ENCODE data around the gene CH25H. TPM values are rescaled to one million over a fixed set of nuclear protein-coding genes. Genes with fewer than 3 reads are reported as not detected.

The CH25H gene
- total and polyA plus RNA-seq, 10 of the 15 experiments (the other 5 are each of a cell fraction or from before 2014, with no cell fraction given): not detected

GRCh38 chr10:89164920-89165319 lies 42.2 kb downstream of the CH25H start (continued):
- no peak for TF ChIP-seq CBFB (IDR thresholded peaks at IDR 0.05; ENCODE audit: low read depth)
- no peak for TF ChIP-seq PAX8 (IDR thresholded peaks at IDR 0.05)

- no TSS peak for BruUV-seq (replicated peaks)
- H2AFZ ChIP-seq (ENCODE audit: control insufficient read depth, low read depth, low read length): peak overlapping the region; percentile 41
- FAIRE-seq (no peak), ATAC-seq (peak; percentile 24), DNase-seq (ENCODE audit: low read depth, low spot score) (no peak)
- no peak for TF ChIP-seq ZBTB40 (IDR thresholded peaks at IDR 0.05; ENCODE audit: borderline replicate concordance)
- no peak for TF ChIP-seq ATF3 (IDR thresholded peaks at IDR 0.05; ENCODE audit: borderline replicate concordance, extremely low read depth, low read depth, low read length)
- TF ChIP-seq, protein P1, sequence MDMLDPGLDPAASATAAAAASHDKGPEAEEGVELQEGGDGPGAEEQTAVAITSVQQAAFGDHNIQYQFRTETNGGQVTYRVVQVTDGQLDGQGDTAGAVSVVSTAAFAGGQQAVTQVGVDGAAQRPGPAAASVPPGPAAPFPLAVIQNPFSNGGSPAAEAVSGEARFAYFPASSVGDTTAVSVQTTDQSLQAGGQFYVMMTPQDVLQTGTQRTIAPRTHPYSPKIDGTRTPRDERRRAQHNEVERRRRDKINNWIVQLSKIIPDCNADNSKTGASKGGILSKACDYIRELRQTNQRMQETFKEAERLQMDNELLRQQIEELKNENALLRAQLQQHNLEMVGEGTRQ (IDR thresholded peaks at IDR 0.05; ENCODE audit: borderline replicate concordance, low read depth, low read length): no peak
- TF ChIP-seq ETV6 (conservative IDR thresholded peaks at IDR 0.05 in 1 of 2, IDR thresholded peaks at IDR 0.05 in 1 of 2; ENCODE audit: borderline replicate concordance in 1 of 2, low read depth in 1 of 2): no peak
- TF ChIP-seq FOXM1 (IDR thresholded peaks at IDR 0.05; ENCODE audit: low read depth, low read length): no peak
- no peak for TF ChIP-seq CBFB (IDR thresholded peaks at IDR 0.05; ENCODE audit: low read depth)
- no peak for TF ChIP-seq POLR2AphosphoS2 (IDR thresholded peaks at IDR 0.05; ENCODE audit: low read depth, low read length)
- TF ChIP-seq, protein P2, sequence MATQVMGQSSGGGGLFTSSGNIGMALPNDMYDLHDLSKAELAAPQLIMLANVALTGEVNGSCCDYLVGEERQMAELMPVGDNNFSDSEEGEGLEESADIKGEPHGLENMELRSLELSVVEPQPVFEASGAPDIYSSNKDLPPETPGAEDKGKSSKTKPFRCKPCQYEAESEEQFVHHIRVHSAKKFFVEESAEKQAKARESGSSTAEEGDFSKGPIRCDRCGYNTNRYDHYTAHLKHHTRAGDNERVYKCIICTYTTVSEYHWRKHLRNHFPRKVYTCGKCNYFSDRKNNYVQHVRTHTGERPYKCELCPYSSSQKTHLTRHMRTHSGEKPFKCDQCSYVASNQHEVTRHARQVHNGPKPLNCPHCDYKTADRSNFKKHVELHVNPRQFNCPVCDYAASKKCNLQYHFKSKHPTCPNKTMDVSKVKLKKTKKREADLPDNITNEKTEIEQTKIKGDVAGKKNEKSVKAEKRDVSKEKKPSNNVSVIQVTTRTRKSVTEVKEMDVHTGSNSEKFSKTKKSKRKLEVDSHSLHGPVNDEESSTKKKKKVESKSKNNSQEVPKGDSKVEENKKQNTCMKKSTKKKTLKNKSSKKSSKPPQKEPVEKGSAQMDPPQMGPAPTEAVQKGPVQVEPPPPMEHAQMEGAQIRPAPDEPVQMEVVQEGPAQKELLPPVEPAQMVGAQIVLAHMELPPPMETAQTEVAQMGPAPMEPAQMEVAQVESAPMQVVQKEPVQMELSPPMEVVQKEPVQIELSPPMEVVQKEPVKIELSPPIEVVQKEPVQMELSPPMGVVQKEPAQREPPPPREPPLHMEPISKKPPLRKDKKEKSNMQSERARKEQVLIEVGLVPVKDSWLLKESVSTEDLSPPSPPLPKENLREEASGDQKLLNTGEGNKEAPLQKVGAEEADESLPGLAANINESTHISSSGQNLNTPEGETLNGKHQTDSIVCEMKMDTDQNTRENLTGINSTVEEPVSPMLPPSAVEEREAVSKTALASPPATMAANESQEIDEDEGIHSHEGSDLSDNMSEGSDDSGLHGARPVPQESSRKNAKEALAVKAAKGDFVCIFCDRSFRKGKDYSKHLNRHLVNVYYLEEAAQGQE (IDR thresholded peaks at IDR 0.05; ENCODE audit: low read depth, low read length): no peak
- H4K20me1 ChIP-seq (ENCODE audit: control insufficient read depth, insufficient read depth): no peaks in the 10 kb centered on the region
- ChIA-PET SMC1A (ENCODE audit: uncharacterized antibody, unreplicated experiment) (interaction anchor here (0.7 to 1.7 kb wide), 12 partner anchors 10 to 230 kb away, joined by 3 to 7 read pairs (median 4); partner anchors contain the start of gene CH25H), RAD21 (ENCODE audit: unreplicated experiment) (interaction anchor here (0.9 to 2.3 kb wide), 5 partner anchors 53 to 229 kb away, joined by 3 to 7 read pairs (median 3); no protein-coding TSS in a partner anchor), CTCF (interaction anchor here (0.8 to 1.6 kb wide), 7 partner anchors 15 to 49 kb away, joined by 3 to 4 read pairs (median 3); partner anchors contain the start of gene CH25H), POLR2A (no interaction called here)
- intact Hi-C loops (cut with micrococcal nuclease; ENCODE audit: unreplicated experiment): loop anchor here (2.0 kb wide), 1 partner anchor 45 kb away; no protein-coding TSS in a partner anchor
- 0% methylated on average over 3 of the region's 3 CpGs for WGBS (ENCODE audit: insufficient coverage, insufficient replicate concordance, low lambda C conversion rate, missing lambda C conversion rate)
- no peaks in the 10 kb centered on the region for H3K36me3 ChIP-seq (ENCODE audit: control insufficient read depth in 2 of 2, insufficient read depth in 2 of 2, low read length in 1 of 2)
- no peak overlapping the region for H3K27ac ChIP-seq (ENCODE audit: control insufficient read depth, insufficient read depth)
- no peak overlapping the region for H3K9ac ChIP-seq (ENCODE audit: control insufficient read depth, insufficient read depth, low read length)
- in situ Hi-C loops (cut with MboI): no loop called here
- no peaks in the 10 kb centered on the region for H3K27me3 ChIP-seq (replicated peaks in 1 of 2; ENCODE audit: control insufficient read depth in 2 of 2, insufficient read depth in 2 of 2, low read length in 1 of 2)
- peak overlapping the region; percentile 43; the same call in 1 of the 2 replicates for H3K4me3 ChIP-seq
- peaks cover 26% of the 10 kb centered on the region for H3K4me1 ChIP-seq (ENCODE audit: control insufficient read depth, insufficient read depth, low read length)
- H3K4me2 ChIP-seq (ENCODE audit: control insufficient read depth, insufficient read depth): peak overlapping the region; percentile 68
- no peaks in the 10 kb centered on the region for H3K9me3 ChIP-seq (replicated peaks; ENCODE audit: control insufficient read depth, insufficient read depth, low read length)
- H3K79me2 ChIP-seq (ENCODE audit: control insufficient read depth, insufficient read depth, low read length): no peaks in the 10 kb centered on the region
These were observed 43.0 kb downstream of the CH25H start for GRCh38 chr10:89164080-89164479.
